ENCODE measurements around the gene WDTC1.

DNA sequence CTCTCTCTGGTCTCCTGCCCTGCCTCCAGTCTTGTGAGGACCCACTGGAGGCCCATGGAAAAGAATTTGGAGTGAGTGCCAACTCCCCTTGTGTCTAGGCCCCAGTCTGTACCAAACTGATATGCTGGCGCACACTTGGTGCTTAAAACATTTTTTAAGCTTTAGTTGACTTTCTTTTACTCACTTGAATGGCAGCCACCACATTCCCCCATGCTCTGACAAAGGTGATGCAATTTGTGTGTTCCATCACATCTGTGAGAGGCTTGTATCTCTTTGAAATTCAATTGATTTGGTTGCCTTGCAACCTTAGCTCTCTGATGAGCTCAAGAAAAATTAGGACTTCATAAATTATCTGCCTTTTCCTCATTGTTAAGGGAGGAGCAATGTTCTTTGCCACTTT lies 30.5 kb upstream of the WDTC1 start:
- TF ChIP-seq, protein P1, sequence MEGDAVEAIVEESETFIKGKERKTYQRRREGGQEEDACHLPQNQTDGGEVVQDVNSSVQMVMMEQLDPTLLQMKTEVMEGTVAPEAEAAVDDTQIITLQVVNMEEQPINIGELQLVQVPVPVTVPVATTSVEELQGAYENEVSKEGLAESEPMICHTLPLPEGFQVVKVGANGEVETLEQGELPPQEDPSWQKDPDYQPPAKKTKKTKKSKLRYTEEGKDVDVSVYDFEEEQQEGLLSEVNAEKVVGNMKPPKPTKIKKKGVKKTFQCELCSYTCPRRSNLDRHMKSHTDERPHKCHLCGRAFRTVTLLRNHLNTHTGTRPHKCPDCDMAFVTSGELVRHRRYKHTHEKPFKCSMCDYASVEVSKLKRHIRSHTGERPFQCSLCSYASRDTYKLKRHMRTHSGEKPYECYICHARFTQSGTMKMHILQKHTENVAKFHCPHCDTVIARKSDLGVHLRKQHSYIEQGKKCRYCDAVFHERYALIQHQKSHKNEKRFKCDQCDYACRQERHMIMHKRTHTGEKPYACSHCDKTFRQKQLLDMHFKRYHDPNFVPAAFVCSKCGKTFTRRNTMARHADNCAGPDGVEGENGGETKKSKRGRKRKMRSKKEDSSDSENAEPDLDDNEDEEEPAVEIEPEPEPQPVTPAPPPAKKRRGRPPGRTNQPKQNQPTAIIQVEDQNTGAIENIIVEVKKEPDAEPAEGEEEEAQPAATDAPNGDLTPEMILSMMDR (conservative IDR thresholded peaks at IDR 0.05): no peak
- TF ChIP-seq EZH2 (IDR thresholded peaks at IDR 0.05; ENCODE audit: low read depth): no peak
